Naive B cell (primary cell): Measurements from ENCODE around the gene CRADD. TPM values are rescaled to one million over a fixed set of nuclear protein-coding genes. Genes with fewer than 3 reads are reported as not detected.
A peak's percentile ranks its signal among the peaks of the same experiment; 100 is the strongest.

ENCODE experiments used
- ATAC-seq, 2 donors: fragments of 150-1000 bp; cut with Tn5 transposase; 2 replicates each; pipeline ENCODE4 v1.10.0; 2021; ENCODE audit warnings: low read depth in 2 of 2, mild to moderate bottlenecking in 2 of 2, moderate library complexity in 2 of 2
- DNase-seq: peaks from one replicate; pipeline ENCODE4 v3.0.0; 2022
- H3K27ac Mint-ChIP-seq, 6 donors: one replicate each; pipeline ENCODE4 v1.8.0; 2020 to 2022; ENCODE audit warnings: mild to moderate bottlenecking in 6 of 6, mixed read lengths in 6 of 6, moderate library complexity in 5 of 6, inconsistent platforms in 2 of 6
- H3K27me3 Mint-ChIP-seq, 3 donors: one replicate each; pipeline ENCODE4 v1.8.0; 2021 to 2022; ENCODE audit warnings: mixed read lengths in 3 of 3, mild to moderate bottlenecking in 1 of 3
- H3K36me3 Mint-ChIP-seq, 2 donors: one replicate each; pipeline ENCODE4 v1.8.0; 2020 to 2022; ENCODE audit warnings: mixed read lengths in 2 of 2, inconsistent platforms in 1 of 2, mild to moderate bottlenecking in 1 of 2
- H3K4me1 Mint-ChIP-seq, 3 donors: one replicate each; pipeline ENCODE4 v1.8.0; 2020 to 2022; ENCODE audit warnings: mixed read lengths in 3 of 3, inconsistent platforms in 1 of 3, mild to moderate bottlenecking in 1 of 3, moderate library complexity in 1 of 3
- H3K4me3 Mint-ChIP-seq, 8 donors: one replicate each; pipeline ENCODE4 v1.8.0; 2020 to 2022; ENCODE audit warnings: mild to moderate bottlenecking in 8 of 8, mixed read lengths in 8 of 8, moderate library complexity in 8 of 8, inconsistent platforms in 2 of 8
- H3K9me3 Mint-ChIP-seq, 7 donors: one replicate each; pipeline ENCODE4 v1.8.0; 2020 to 2022; ENCODE audit warnings: mixed read lengths in 7 of 7, mild to moderate bottlenecking in 5 of 7, inconsistent platforms in 2 of 7, moderate library complexity in 1 of 7
- polyA plus RNA-seq, 6 donors: library from polyadenylated mRNA; unstranded; fragments of 300-500 nt; fragmentation: Illumina TruSeq; gene quantifications; one replicate each; pipeline ENCODE4 v1.2.3, GENCODE V29; 2021; ENCODE audit warnings: low read depth in 6 of 6

CRADD gene
- polyA plus RNA-seq, 6 donors from 2014 or later, result 11.1 to 21.1 (median 11.1) TPM

DNA sequence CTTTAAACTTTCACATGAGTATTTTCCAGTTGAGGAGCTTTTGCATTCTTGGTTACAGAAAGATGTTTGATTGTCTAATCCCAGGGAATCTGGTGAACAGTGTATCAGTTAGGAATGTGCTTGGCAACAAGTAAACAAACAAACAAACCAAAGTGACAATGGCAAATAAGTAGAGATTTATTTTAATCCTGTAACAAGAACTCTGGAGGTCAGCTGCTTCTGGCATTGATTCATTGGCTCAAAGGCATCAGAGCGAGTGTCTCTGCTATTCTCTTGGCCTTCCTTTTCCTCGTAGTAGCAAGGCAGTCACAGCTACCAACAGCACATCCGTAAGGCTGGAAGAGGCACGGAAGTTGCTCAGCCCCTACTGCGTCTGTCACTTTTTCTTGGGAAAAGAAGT is 37.2 kb downstream of the CRADD start:
- ATAC-seq (no peak), DNase-seq (no peak)
- peaks cover 0 to 11% (median 11%) of the 10 kb centered on the region in 3 donors for H3K4me1 Mint-ChIP-seq
- H3K27me3 Mint-ChIP-seq, result no peaks in the 10 kb centered on the region
- H3K27ac Mint-ChIP-seq, result no peak overlapping the region
- H3K9me3 Mint-ChIP-seq, result peaks cover 0 to 25% (median 13%) of the 10 kb centered on the region in 7 donors
- no peak overlapping the region for H3K4me3 Mint-ChIP-seq
- peaks cover 0 to 12% of the 10 kb centered on the region in 2 donors for H3K36me3 Mint-ChIP-seq

DNA sequence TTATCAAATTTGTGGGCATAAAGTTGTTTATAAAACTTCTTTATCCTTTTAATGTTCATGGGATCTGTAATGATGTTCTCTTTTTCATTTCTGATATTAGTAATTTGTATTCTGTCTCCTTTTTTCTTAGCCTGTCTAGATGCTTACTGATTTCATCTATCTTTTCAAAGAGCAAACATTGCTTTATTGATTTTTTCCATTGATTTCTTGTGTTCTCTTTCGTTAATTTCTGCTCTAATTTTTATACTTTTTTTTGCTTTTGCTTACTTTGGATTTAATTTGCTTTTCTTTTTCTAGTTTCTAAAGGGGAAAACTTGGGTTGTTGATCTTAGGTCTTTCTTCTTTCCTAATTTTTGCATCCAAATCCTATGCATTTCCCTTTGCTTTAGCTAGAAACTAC is 42.5 kb downstream of the CRADD start:
- Mint-ChIP-seq H3K4me1 (peaks cover 9 to 15% (median 10%) of the 10 kb centered on the region in 3 donors), H3K36me3 (peaks cover 18 to 21% of the 10 kb centered on the region in 2 donors), H3K27me3 (no peaks in the 10 kb centered on the region), H3K4me3 (no peak overlapping the region), H3K9me3 (peaks cover 4 to 42% (median 22%) of the 10 kb centered on the region in 7 donors), H3K27ac (no peak overlapping the region)
- ATAC-seq (no peak), DNase-seq (no peak)

- H3K4me3 Mint-ChIP-seq, result no peak overlapping the region
- H3K27me3 Mint-ChIP-seq, result no peaks in the 10 kb centered on the region
- H3K9me3 Mint-ChIP-seq, result peaks cover 4 to 42% (median 22%) of the 10 kb centered on the region in 7 donors
- peaks cover 18 to 21% of the 10 kb centered on the region in 2 donors for H3K36me3 Mint-ChIP-seq
- H3K4me1 Mint-ChIP-seq, result peaks cover 9 to 15% (median 10%) of the 10 kb centered on the region in 3 donors
- H3K27ac Mint-ChIP-seq, result no peak overlapping the region
- DNase-seq (no peak), ATAC-seq (no peak)
These were observed 43.4 kb downstream of the CRADD start for GRCh38 chr12:93720559-93720958.

DNA sequence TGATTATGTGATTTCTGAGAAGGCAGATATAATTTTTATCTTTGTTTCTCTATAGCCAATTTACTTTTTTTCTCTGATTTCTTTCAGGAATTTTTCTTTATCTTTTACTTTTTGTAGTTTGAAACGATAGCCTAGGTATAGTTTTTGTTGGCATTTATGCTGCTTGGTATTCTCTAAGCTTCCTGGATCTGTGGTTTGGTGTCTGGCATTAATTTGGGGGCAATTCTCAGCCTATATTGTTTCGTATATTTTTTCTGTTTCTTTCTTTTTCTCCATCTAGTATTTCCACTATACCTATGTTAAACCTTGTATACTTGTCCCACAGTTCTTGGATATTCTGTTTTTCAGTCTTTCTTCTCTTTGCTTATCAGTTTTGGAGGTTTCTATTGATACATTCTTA is 45.0 kb downstream of the CRADD start:
- H3K4me3 Mint-ChIP-seq, result peak overlapping the region in 1 of 8 donors; percentile 27
- H3K27me3 Mint-ChIP-seq, result no peaks in the 10 kb centered on the region
- DNase-seq (no peak), ATAC-seq (no peak)
- peaks cover 4 to 42% (median 22%) of the 10 kb centered on the region in 7 donors for H3K9me3 Mint-ChIP-seq
- no peak overlapping the region for H3K27ac Mint-ChIP-seq
- peaks cover 18 to 21% of the 10 kb centered on the region in 2 donors for H3K36me3 Mint-ChIP-seq
- H3K4me1 Mint-ChIP-seq, result peaks cover 9 to 15% (median 10%) of the 10 kb centered on the region in 3 donors

DNA sequence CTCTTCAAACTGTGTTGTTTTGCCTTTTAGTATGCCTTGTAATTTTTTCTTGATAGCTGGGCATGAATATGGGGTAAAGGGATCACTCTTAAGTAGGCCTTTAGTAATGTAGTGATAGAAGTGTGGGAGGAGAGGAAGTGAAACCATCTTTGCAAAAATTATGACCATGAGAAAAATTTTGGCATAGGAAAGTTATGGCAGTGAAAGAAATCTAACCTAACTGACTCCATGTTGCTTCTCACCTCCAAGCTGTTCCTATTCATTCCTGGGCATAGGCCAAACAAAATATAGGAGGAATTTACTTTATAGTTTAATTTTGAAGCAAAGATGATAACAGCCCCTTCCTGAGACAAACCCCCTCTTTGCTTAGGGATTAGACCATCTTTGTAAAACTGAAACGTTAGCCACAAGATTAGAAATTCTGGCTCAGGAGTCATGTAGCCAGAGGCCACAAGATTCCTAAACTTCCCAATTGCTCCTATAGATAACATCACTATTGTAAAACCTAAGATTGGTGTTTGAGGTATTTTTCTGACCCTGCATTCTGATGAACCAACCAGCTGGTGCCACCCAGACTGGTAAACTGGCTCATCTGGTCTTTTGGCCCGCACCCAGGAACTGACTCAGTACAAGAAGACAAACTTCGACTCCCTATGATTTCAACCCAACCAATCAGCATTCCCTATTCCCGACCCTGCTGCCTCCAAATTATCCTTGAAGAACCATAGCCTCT is 45.8 kb downstream of the CRADD start:
- peak overlapping the region in 1 of 6 donors; percentile 77 for H3K27ac Mint-ChIP-seq
- ATAC-seq, result peak in 1 of 2 donors; percentile 35

GRCh38 chr12:93723568-93723930 is 46.4 kb downstream of the CRADD start:
- DNase-seq (no peak), ATAC-seq (no peak)
- H3K9me3 Mint-ChIP-seq, result peaks cover 4 to 32% (median 16%) of the 10 kb centered on the region in 7 donors
- H3K4me1 Mint-ChIP-seq, result peaks cover 9 to 15% (median 10%) of the 10 kb centered on the region in 3 donors
- peak overlapping the region in 1 of 6 donors; percentile 44 for H3K27ac Mint-ChIP-seq
- H3K27me3 Mint-ChIP-seq, result no peaks in the 10 kb centered on the region
- H3K4me3 Mint-ChIP-seq, result no peak overlapping the region
- H3K36me3 Mint-ChIP-seq, result peaks cover 8 to 21% of the 10 kb centered on the region in 2 donors

More for the DNA sequence above, 45.8 kb downstream of the CRADD start:
- no peak for DNase-seq
- Mint-ChIP-seq H3K9me3 (peaks cover 4 to 38% (median 19%) of the 10 kb centered on the region in 7 donors), H3K4me1 (peaks cover 9 to 15% (median 10%) of the 10 kb centered on the region in 3 donors), H3K27me3 (no peaks in the 10 kb centered on the region), H3K36me3 (peaks cover 13 to 21% of the 10 kb centered on the region in 2 donors), H3K4me3 (no peak overlapping the region)

DNA sequence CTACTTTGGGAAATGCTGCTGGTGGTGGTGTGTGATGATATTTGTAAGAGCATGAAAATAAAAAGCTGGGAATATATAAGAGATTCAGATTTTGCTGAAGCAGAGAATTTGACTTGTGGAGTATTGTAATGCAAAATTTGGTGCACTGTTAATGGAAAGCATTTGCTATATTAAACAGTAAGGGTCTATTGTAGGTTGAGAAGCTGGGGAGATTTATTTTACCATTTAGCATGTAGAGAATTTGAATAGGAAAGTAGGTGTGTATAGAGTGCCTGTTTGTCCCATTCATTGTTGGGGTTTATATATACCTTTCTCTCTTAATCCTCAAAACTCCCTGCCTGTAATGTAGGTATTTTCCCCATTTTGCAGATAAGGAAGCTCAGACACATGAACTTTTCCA is 48.4 kb downstream of the CRADD start:
- Mint-ChIP-seq H3K36me3 (peaks cover 2 to 17% of the 10 kb centered on the region in 2 donors), H3K27me3 (no peaks in the 10 kb centered on the region), H3K4me3 (no peak overlapping the region), H3K4me1 (peaks cover 9 to 15% (median 10%) of the 10 kb centered on the region in 3 donors), H3K27ac (no peak overlapping the region), H3K9me3 (peaks cover 4 to 22% (median 10%) of the 10 kb centered on the region in 7 donors)
- DNase-seq (no peak), ATAC-seq (no peak)

DNA sequence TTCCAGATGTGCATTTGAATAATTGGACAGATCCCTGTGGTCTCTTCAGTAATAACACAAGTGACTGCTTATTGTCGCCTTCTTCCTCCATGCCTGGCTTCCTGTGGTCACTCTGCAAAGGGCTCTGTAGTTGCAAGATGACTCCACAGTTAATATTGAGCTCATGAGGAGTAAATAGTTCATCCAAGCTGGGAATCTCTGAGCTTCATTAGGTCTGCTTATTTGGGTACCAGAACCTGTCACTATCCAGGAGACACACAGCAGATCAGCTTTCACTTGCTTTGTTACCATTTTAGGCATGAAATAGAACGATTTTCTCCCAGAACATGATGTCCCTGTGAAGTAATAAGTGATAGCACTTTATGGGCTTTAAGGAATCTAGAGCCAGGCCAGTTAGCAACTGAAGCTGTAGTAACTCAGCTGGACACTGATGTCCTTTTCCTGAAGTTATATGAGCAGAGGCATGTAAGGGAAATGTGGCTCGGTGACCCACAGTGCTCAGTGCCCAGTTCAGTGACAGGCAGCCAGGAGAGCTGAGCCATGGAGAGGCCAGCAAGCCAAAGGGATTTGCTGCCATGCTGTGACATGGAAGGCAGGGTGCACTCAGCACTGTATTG is 50.1 kb downstream of the CRADD start:
- H3K9me3 Mint-ChIP-seq, result peaks cover 0 to 14% (median 5%) of the 10 kb centered on the region in 7 donors
- H3K36me3 Mint-ChIP-seq, result peaks cover 0 to 4% of the 10 kb centered on the region in 2 donors
- H3K27ac Mint-ChIP-seq, result no peak overlapping the region
- DNase-seq, result no peak
- no peaks in the 10 kb centered on the region for H3K27me3 Mint-ChIP-seq
- ATAC-seq, result no peak
- H3K4me3 Mint-ChIP-seq, result no peak overlapping the region
- H3K4me1 Mint-ChIP-seq, result peaks cover 9 to 13% (median 9%) of the 10 kb centered on the region in 3 donors

DNA sequence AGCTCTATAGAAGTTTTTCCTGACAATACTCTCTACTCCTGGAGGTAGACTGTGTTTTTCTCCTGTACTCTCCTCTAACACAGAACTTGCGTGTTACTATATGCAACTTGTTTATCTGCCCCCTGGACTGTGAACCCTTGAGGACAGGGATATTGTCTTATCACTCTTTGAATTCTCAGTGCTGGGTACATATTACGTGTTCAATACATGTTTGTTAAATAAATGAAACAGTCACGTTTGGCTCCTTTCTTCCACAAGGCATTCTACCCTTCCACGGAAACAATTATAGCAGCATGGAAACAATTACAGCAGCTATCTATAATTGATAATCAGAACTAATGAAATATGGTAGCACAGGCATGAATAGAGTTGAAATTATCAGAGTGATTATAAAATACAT is 50.7 kb downstream of the CRADD start:
- H3K9me3 Mint-ChIP-seq, result peaks cover 0 to 7% (median 0%) of the 10 kb centered on the region in 7 donors
- H3K36me3 Mint-ChIP-seq, result no peaks in the 10 kb centered on the region
- no peak overlapping the region for H3K27ac Mint-ChIP-seq
- ATAC-seq, result no peak
- peaks cover 4 to 7% (median 4%) of the 10 kb centered on the region in 3 donors for H3K4me1 Mint-ChIP-seq
- no peak overlapping the region for H3K4me3 Mint-ChIP-seq
- DNase-seq, result no peak
- no peaks in the 10 kb centered on the region for H3K27me3 Mint-ChIP-seq

- Mint-ChIP-seq H3K36me3 (peaks cover 0 to 11% of the 10 kb centered on the region in 2 donors), H3K4me3 (no peak overlapping the region), H3K27ac (no peak overlapping the region), H3K9me3 (peaks cover 0 to 3% (median 0%) of the 10 kb centered on the region in 7 donors), H3K4me1 (peaks cover 0 to 12% (median 3%) of the 10 kb centered on the region in 3 donors), H3K27me3 (no peaks in the 10 kb centered on the region)
- DNase-seq (no peak), ATAC-seq (no peak)
These were observed 52.8 kb downstream of the CRADD start for GRCh38 chr12:93729934-93730333.

DNA sequence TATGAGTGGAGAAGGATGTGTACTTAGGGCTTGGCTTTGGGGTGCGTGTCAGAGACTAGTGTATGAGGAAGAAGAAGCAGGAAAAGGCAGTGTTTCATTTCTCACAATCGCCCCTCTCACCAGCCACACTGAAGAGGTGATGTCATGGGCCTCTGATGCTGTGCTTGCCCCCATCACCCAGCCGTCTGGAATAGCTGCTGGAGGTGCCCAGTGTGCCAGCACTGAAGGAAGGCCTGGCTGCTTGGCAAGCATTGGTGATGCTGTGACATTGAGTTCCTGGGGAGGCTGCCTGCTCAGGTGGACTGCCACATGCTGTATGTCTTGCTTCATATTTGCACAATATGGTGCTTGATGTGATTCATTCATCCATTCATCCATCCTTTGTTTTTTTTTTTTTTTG is 56.2 kb downstream of the CRADD start:
- peaks cover 0 to 3% (median 0%) of the 10 kb centered on the region in 7 donors for H3K9me3 Mint-ChIP-seq
- ATAC-seq (peak in 1 of 2 donors; percentile 48), DNase-seq (no peak)
- peaks cover 9 to 17% (median 12%) of the 10 kb centered on the region in 3 donors for H3K4me1 Mint-ChIP-seq
- peak overlapping the region in 2 of 6 donors; percentile 32 to 63 for H3K27ac Mint-ChIP-seq
- H3K27me3 Mint-ChIP-seq, result peaks cover 0 to 6% (median 0%) of the 10 kb centered on the region in 3 donors
- no peak overlapping the region for H3K4me3 Mint-ChIP-seq
- H3K36me3 Mint-ChIP-seq, result peaks cover 0 to 12% of the 10 kb centered on the region in 2 donors

DNA sequence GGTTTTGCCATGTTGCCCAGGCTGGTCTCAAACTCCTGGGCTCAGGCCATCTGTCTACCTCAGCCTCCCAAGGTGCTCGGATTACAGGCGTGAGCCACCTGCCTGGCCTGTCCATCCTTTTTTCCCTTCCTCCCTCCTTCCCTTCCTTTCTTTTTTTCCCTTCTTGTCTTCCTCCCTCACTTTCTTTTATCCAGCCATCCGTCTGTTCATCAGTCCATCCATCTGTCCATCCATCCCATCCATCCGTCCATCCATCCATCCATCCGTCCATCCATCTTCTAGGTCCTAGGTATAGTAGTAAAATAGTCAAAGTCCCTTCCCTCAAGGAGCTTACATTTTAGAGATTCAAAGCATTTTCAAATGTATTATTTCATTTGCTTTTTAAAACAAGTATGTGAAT is 56.8 kb downstream of the CRADD start:
- no peak for DNase-seq
- Mint-ChIP-seq H3K4me1 (peaks cover 14 to 22% (median 16%) of the 10 kb centered on the region in 3 donors), H3K36me3 (peaks cover 0 to 12% of the 10 kb centered on the region in 2 donors), H3K4me3 (no peak overlapping the region), H3K27ac (peak overlapping the region in 3 of 6 donors; percentile 24 to 63 (median 32)), H3K27me3 (peaks cover 0 to 8% (median 0%) of the 10 kb centered on the region in 3 donors), H3K9me3 (peaks cover 0 to 3% (median 0%) of the 10 kb centered on the region in 7 donors)
- no peak for ATAC-seq

GRCh38 chr12:93734784-93735183 is 57.6 kb downstream of the CRADD start:
- Mint-ChIP-seq H3K4me1 (peaks cover 16 to 22% (median 18%) of the 10 kb centered on the region in 3 donors), H3K27ac (peak overlapping the region in 2 of 6 donors; percentile 5 to 32), H3K9me3 (peaks cover 0 to 3% (median 0%) of the 10 kb centered on the region in 7 donors), H3K4me3 (no peak overlapping the region), H3K36me3 (peaks cover 0 to 12% of the 10 kb centered on the region in 2 donors), H3K27me3 (peaks cover 0 to 8% (median 0%) of the 10 kb centered on the region in 3 donors)
- DNase-seq (no peak), ATAC-seq (no peak)
